Sigmoid colon (tissue), 7 donors: Measurements from ENCODE around the gene XRRA1. TPM values are rescaled to one million over a fixed set of nuclear protein-coding genes. Genes with fewer than 3 reads are reported as not detected.
"Not testable (repeated sequence)": the region's sequence is repeated elsewhere in the genome, so short reads cannot be mapped to it uniquely, and the experiment has no call there.

Source experiments
- DNase-seq: peaks from one replicate; pipeline ENCODE4 v3.0.0-alpha.2; 2019
- H3K27ac ChIP-seq, 4 donors: fragments of 200-600 bp; sonication (generic); one replicate each; pipeline ENCODE4 v1.5.1; 2016 to 2019; ENCODE audit warnings: mild to moderate bottlenecking in 1 of 4
- H3K27me3 ChIP-seq, 3 donors: fragments of 200-600 bp; sonication (generic); one replicate each; pipeline ENCODE4 v1.5.1; 2019; ENCODE audit warnings: mild to moderate bottlenecking in 1 of 3
- H3K36me3 ChIP-seq, 4 donors: fragments of 200-600 bp; sonication (generic); one replicate each; pipeline ENCODE4 v1.5.1; 2016 to 2019
- H3K4me1 ChIP-seq, 4 donors: fragments of 200-600 bp; sonication (generic); one replicate each; pipeline ENCODE4 v1.5.1; 2017 to 2019
- H3K4me3 ChIP-seq, 4 donors: fragments of 200-600 bp; sonication (generic); one replicate each; pipeline ENCODE4 v1.5.1; 2017 to 2019; ENCODE audit warnings: mild to moderate bottlenecking in 2 of 4, moderate library complexity in 1 of 4
- H3K9me3 ChIP-seq, 4 donors: fragments of 200-600 bp in 3 of 4; sonication (generic) in 3 of 4; one replicate each; pipeline versions ENCODE4 v1.5.1 to v1.6.1; 2013 to 2019
- CTCF ChIP-seq, 4 experiments: fragments of 450-650 bp in 3 of 4; fragments of 200-600 bp in 1 of 4; IDR thresholded peaks; one replicate each; pipeline ENCODE4 v1.5.1; 2016 to 2019; ENCODE audit warnings: antibody characterized with exemption in 4 of 4, mild to moderate bottlenecking in 3 of 4, moderate library complexity in 2 of 4
- EP300 ChIP-seq, 4 donors: sonication (generic); formaldehyde crosslinking; IDR thresholded peaks; one replicate each; pipeline ENCODE4 v1.6.1; 2017; ENCODE audit warnings: antibody characterized with exemption in 4 of 4
- POLR2A ChIP-seq, 2 donors: fragments of 450-650 bp; IDR thresholded peaks; one replicate each; pipeline ENCODE4 v1.6.1; 2016; ENCODE audit warnings: antibody characterized with exemption in 2 of 2, mild to moderate bottlenecking in 2 of 2, moderate library complexity in 2 of 2
- POLR2AphosphoS5 ChIP-seq, 4 donors: sonication (generic); formaldehyde crosslinking; IDR thresholded peaks; one replicate each; pipeline ENCODE4 v1.6.1; 2017; ENCODE audit warnings: antibody characterized with exemption in 4 of 4
- WGBS, 2 donors: extraction: QIAGEN DNeasy Blood & Tissue Kit; methylation state at CpG; one replicate each; pipeline ENCODE4 v1.1.7; 2013; 5-methylcytosine and 5-hydroxymethylcytosine counted together
- intact Hi-C: fragments of 100-400 bp; cut with DNase I; formaldehyde crosslinking; loops from one replicate; pipeline ENCODE4 v1.15.1; 2023
- polyA plus RNA-seq, 3 donors: library from polyadenylated mRNA; stranded (reverse); fragments of 200-250 nt; gene quantifications; one replicate each; pipeline ENCODE4 v1.2.3, GENCODE V29; 2013
- total RNA-seq, 4 donors: library from RNA; depleted of rRNA; stranded (reverse); fragments of >200 nt; gene quantifications; one replicate each; pipeline ENCODE4 v1.1.0, GENCODE V29; 2016
- donor health status: healthy with polysubstance abuse.
- donor health status: Bipolar disorder and iron deficiency.
- donor health status: healthy.

The XRRA1 gene
- total and polyA plus RNA-seq, 7 donors: under 0.01 to 27.3 (median 11.9) TPM

DNA sequence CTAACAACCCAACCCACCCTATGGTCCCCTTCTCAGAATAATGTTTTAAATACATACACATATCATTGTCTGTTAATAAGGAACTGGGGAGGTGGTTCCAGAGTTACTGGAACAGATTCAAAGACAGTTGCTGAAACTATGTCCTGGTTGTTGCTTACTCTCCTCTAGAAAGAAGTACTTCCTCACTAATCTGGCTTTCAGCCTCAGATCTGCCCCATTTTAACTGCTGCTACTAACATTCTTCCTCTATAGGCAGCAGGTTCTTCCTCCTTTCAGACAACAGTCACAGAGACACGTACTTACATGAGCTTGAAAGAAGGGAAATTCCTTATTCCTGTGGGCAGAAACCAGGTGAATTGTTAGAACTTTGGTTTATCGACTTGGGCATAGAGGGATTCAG lies 31.7 kb upstream of the XRRA1 start:
- no peak for DNase-seq
- Histone ChIP-seq H3K4me1 (no peaks in the 10 kb centered on the region), H3K4me3 (no peak overlapping the region), H3K27me3 (no peaks in the 10 kb centered on the region), H3K36me3 (peaks cover 0 to 25% (median 18%) of the 10 kb centered on the region in 4 donors), H3K9me3 (no peaks in the 10 kb centered on the region), H3K27ac (no peak overlapping the region)
- intact Hi-C loops: no loop called here
- no peak for TF ChIP-seq POLR2AphosphoS5 (IDR thresholded peaks at IDR 0.05)
- TF ChIP-seq CTCF (IDR thresholded peaks at IDR 0.05): no peak
- no peak for TF ChIP-seq POLR2A (IDR thresholded peaks at IDR 0.05)
- TF ChIP-seq EP300 (IDR thresholded peaks at IDR 0.05): no peak
- 84 to 92% methylated on average over 2 of the region's 2 CpGs for WGBS, 2 donors

- no peaks in the 10 kb centered on the region for H3K9me3 ChIP-seq
- H3K27me3 ChIP-seq: no peaks in the 10 kb centered on the region
- 95 to 97% methylated on average over 4 of the region's 4 CpGs for WGBS, 2 donors
- peaks cover 0 to 48% (median 23%) of the 10 kb centered on the region in 4 donors for H3K36me3 ChIP-seq
- DNase-seq: no peak
- H3K27ac ChIP-seq: no peak overlapping the region
- H3K4me3 ChIP-seq: no peak overlapping the region
- intact Hi-C loops: no loop called here
- TF ChIP-seq POLR2AphosphoS5 (IDR thresholded peaks at IDR 0.05) (no peak), EP300 (IDR thresholded peaks at IDR 0.05) (no peak), POLR2A (IDR thresholded peaks at IDR 0.05) (no peak), CTCF (IDR thresholded peaks at IDR 0.05) (no peak)
- H3K4me1 ChIP-seq: no peaks in the 10 kb centered on the region
Measured at GRCh38 chr11:74978041-74978440, 29.1 kb upstream of the XRRA1 start.

DNA sequence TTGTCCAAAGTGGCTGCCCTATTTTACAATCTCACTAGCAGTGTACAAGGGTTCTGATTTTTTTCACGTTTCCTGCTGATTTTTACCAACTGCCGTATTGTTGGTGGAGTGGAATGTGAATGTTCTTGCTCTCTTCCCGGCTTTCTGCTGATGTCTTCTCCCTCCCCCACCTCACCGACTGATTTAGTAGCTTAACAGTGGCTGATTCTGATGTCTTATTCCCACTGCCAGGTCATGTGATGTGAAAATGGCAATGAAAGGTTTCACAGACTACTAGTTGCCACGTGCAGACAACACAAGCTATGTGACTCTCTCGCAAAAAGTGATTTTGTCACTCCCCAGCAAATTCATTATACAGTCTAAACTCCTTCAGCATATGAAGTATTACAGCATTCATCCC lies 22.5 kb upstream of the XRRA1 start:
- intact Hi-C loops: no loop called here
- TF ChIP-seq EP300 (IDR thresholded peaks at IDR 0.05): no peak
- no peak for TF ChIP-seq POLR2A (IDR thresholded peaks at IDR 0.05)
- no peak for TF ChIP-seq CTCF (IDR thresholded peaks at IDR 0.05)
- TF ChIP-seq POLR2AphosphoS5 (IDR thresholded peaks at IDR 0.05): no peak
- Histone ChIP-seq H3K4me1 (no peaks in the 10 kb centered on the region), H3K4me3 (no peak overlapping the region), H3K36me3 (peaks cover 0 to 88% (median 22%) of the 10 kb centered on the region in 4 donors), H3K27ac (no peak overlapping the region), H3K27me3 (no peaks in the 10 kb centered on the region), H3K9me3 (no peaks in the 10 kb centered on the region)
- 84 to 91% methylated on average over 6 of the region's 6 CpGs for WGBS, 2 donors
- no peak for DNase-seq

DNA sequence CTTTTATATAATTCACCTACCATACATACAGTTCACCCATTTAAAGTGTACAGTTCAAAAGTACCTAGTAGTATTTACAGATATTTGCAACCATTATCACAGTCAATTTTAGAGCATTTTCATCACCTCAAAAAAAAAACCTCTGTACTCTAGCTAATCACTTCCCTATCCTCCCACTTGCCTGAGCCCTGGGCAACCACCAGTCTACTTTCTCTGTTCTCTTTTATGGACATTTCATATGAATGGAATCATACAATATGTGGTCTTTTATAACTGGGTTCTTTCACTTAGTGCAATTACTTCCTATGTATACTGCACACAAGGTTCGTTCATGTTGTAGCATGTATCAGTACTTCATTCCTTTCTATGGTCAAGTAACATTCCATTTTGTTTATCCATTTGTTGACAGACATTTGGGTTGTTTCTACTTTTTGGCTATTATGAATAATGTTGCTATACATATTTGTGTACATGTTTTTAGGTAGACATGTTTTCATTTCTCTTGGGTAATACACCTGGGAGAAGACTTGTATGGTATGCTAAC lies 22.0 kb upstream of the XRRA1 start:
- TF ChIP-seq POLR2AphosphoS5 (IDR thresholded peaks at IDR 0.05) (no peak), CTCF (IDR thresholded peaks at IDR 0.05) (no peak), EP300 (IDR thresholded peaks at IDR 0.05) (no peak), POLR2A (IDR thresholded peaks at IDR 0.05) (no peak)
- Histone ChIP-seq H3K36me3 (peaks cover 0 to 87% (median 19%) of the 10 kb centered on the region in 4 donors), H3K27ac (no peak overlapping the region), H3K27me3 (no peaks in the 10 kb centered on the region), H3K9me3 (no peaks in the 10 kb centered on the region), H3K4me1 (no peaks in the 10 kb centered on the region), H3K4me3 (no peak overlapping the region)
- DNase-seq: no peak
- WGBS, 2 donors: 75 to 87% methylated on average over 1 of the region's 1 CpG
- intact Hi-C loops: no loop called here

DNA sequence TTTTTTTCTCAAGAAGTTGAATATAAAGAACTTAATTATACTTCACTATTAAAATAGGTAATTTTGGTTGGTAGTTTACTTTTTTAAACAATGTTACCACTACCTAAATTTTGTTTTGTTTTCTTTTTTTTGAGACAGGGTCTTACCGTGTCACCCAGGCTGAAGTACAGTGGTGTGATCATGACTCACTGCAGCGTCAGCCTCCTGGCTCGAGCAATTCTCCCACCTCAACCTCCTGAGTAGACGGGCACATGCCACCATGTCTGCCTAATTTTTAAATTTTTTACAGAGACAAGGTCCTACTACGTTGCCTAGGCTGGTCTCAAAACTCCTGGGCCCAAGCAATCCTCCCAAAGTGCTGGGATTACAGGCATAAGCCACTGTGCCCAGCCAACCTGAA lies 17.8 kb upstream of the XRRA1 start:
- Histone ChIP-seq H3K9me3 (no peaks in the 10 kb centered on the region), H3K27me3 (no peaks in the 10 kb centered on the region), H3K27ac (no peak overlapping the region), H3K36me3 (peaks cover 0 to 62% (median 8%) of the 10 kb centered on the region in 4 donors), H3K4me3 (no peak overlapping the region), H3K4me1 (peaks cover 0 to 14% (median 0%) of the 10 kb centered on the region in 4 donors)
- WGBS, 2 donors: 83 to 94% methylated on average over 5 of the region's 5 CpGs
- intact Hi-C loops: no loop called here
- TF ChIP-seq POLR2AphosphoS5 (IDR thresholded peaks at IDR 0.05) (no peak), EP300 (IDR thresholded peaks at IDR 0.05) (no peak), POLR2A (IDR thresholded peaks at IDR 0.05) (no peak), CTCF (IDR thresholded peaks at IDR 0.05) (no peak)
- DNase-seq: no peak

DNA sequence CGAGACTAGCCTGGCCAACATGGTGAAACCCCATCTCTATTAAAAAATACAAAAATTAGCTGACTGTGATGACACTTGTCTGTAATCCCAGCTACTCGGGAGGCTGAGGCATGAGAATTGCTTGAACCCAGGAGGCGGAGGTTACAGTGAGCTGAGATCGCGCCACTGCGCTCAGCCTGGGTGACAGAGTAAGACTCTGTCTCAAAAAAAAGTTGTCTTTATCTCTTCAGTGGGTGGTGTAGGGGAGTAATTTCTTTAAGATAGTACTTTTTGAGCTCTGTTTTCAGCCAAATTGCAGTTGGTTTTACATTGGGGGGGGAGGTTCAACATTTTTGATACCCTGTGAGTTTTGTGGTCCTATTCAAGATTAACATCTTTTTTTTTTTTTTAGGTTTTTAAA lies 11.2 kb upstream of the XRRA1 start:
- H3K9me3 ChIP-seq, H3K27me3 ChIP-seq, H3K36me3 ChIP-seq, intact Hi-C loops, H3K4me3 ChIP-seq, H3K27ac ChIP-seq, DNase-seq: not testable (repeated sequence)
- H3K4me1 ChIP-seq: peaks cover 0 to 50% (median 10%) of the 10 kb centered on the region in 4 donors
- 95 to 97% methylated on average over 6 of the region's 6 CpGs for WGBS, 2 donors
